ENCODE data around the gene ACSS3. TPM values are rescaled to one million over a fixed set of nuclear protein-coding genes. Genes with fewer than 3 reads are reported as not detected.

The ACSS3 gene
- total RNA-seq, 1 experiment from 2014 or later, result 19.3 TPM

DNA sequence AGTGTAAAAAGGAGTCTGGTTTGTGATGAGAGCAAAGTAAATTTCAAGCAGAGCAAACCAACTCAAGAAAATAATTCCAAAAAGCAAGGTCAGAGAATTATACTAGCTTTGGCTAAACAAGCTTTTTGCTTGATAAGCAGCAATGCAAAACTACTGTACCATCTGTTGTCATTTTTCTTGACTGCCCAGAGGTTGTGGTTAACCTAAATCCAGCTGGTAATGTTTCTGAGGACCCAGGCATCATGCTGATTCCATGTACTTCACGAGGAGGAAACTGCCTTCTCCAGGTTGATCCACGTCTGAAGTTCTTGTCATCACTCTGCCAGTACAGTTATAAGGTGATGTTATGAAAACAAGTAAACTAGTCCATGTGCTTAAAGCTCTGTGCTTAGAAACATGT is 185.2 kb downstream of the ACSS3 start:
- no peak overlapping the region for H2BK120ac ChIP-seq (ENCODE audit: low read depth, low read length, poor library complexity, severe bottlenecking)
- no peak overlapping the region for H4K91ac ChIP-seq (ENCODE audit: insufficient read length, low read depth, low read length)
- no peak overlapping the region for H3K4me3 Mint-ChIP-seq
- no peak overlapping the region for H4K8ac ChIP-seq (replicated peaks; ENCODE audit: insufficient read length, low read depth, low read length)
- H3K4me2 ChIP-seq (ENCODE audit: insufficient read depth, insufficient read length, low read length), result no peak overlapping the region
- no peaks in the 10 kb centered on the region for H3K4me1 ChIP-seq (ENCODE audit: insufficient read depth, low read length)
- H3T11ph ChIP-seq (ENCODE audit: low read length), result no peak overlapping the region
- H2AK5ac ChIP-seq (ENCODE audit: insufficient read length, low read length), result no peak overlapping the region
- H2BK15ac ChIP-seq (ENCODE audit: low read depth, low read length), result no peak overlapping the region
- H3K9ac ChIP-seq (ENCODE audit: extremely low read depth, insufficient read length, low read length), result no peak overlapping the region
- WGBS (ENCODE audit: extremely low coverage, insufficient read length, low lambda C conversion rate), result no CpG with 5 or more reads among the region's 2 CpGs
- H3K4me1 Mint-ChIP-seq, result peaks cover 11 to 13% of the 10 kb centered on the region in 2 experiments; a peak in 3 of 4 replicates
- H2BK20ac ChIP-seq (ENCODE audit: low read depth, low read length, poor library complexity, severe bottlenecking), result no peak overlapping the region
- no peak overlapping the region for H3K23ac ChIP-seq (ENCODE audit: insufficient read length, low read depth, low read length)
- no peaks in the 10 kb centered on the region for H3K79me1 ChIP-seq (ENCODE audit: insufficient read depth, low read depth, low read length, poor library complexity, severe bottlenecking)
- H3K27ac Mint-ChIP-seq, result no peak overlapping the region
- no peaks in the 10 kb centered on the region for H3K9me3 Mint-ChIP-seq
- no peak overlapping the region for H3K56ac ChIP-seq (ENCODE audit: insufficient read length, low read depth, low read length)
- H3K36me3 Mint-ChIP-seq (ENCODE audit: insufficient read depth in 1 of 3, low read depth in 3 of 3), result no peaks in the 10 kb centered on the region
- H4K20me1 ChIP-seq (ENCODE audit: control insufficient read depth, insufficient read depth, insufficient read length), result no peaks in the 10 kb centered on the region
- H3K79me2 ChIP-seq (ENCODE audit: insufficient read depth, low read length), result no peaks in the 10 kb centered on the region
- H2BK12ac ChIP-seq (ENCODE audit: insufficient read length, low read depth, low read length), result no peak overlapping the region
- no peaks in the 10 kb centered on the region for H3K9me3 ChIP-seq (ENCODE audit: control insufficient read depth, low read depth, low read length)
- DNase-seq, result no peak
- TF ChIP-seq, protein P1, sequence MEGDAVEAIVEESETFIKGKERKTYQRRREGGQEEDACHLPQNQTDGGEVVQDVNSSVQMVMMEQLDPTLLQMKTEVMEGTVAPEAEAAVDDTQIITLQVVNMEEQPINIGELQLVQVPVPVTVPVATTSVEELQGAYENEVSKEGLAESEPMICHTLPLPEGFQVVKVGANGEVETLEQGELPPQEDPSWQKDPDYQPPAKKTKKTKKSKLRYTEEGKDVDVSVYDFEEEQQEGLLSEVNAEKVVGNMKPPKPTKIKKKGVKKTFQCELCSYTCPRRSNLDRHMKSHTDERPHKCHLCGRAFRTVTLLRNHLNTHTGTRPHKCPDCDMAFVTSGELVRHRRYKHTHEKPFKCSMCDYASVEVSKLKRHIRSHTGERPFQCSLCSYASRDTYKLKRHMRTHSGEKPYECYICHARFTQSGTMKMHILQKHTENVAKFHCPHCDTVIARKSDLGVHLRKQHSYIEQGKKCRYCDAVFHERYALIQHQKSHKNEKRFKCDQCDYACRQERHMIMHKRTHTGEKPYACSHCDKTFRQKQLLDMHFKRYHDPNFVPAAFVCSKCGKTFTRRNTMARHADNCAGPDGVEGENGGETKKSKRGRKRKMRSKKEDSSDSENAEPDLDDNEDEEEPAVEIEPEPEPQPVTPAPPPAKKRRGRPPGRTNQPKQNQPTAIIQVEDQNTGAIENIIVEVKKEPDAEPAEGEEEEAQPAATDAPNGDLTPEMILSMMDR (conservative IDR thresholded peaks at IDR 0.05), result no peak
- no peak overlapping the region for H2BK5ac ChIP-seq (ENCODE audit: insufficient read length, low read length)
- no peaks in the 10 kb centered on the region for H3K27me3 Mint-ChIP-seq (ENCODE audit: low read depth)
- H4K5ac ChIP-seq (ENCODE audit: insufficient read length, low read depth, low read length), result no peak overlapping the region
- H2AFZ ChIP-seq (ENCODE audit: low read length), result no peak overlapping the region
- no peak overlapping the region for H3K27ac ChIP-seq (ENCODE audit: insufficient read length, low read depth, low read length)
- H3K14ac ChIP-seq (ENCODE audit: insufficient read depth, low read length), result no peak overlapping the region
- no peaks in the 10 kb centered on the region for H3K23me2 ChIP-seq (ENCODE audit: insufficient read length, low read depth, low read length, poor library complexity, severe bottlenecking)
- no peak overlapping the region for H3K4ac ChIP-seq (ENCODE audit: low read depth, low read length)
- no peak overlapping the region for H3K18ac ChIP-seq (ENCODE audit: insufficient read length, low read depth, low read length)
- no peaks in the 10 kb centered on the region for H3K27me3 ChIP-seq (ENCODE audit: insufficient read depth, low read length)

Measured in H9 (cell line).